HFF-Myc (cell line): ENCODE data around the gene CACNA1E.

ENCODE experiments used
- DNase-seq: peaks from one replicate; pipeline ENCODE4 v3.0.0-alpha.2; 2011; ENCODE audit warnings: low read depth; ENCODE audit errors: extremely low read depth
- H3K4me3 ChIP-seq: replicated peaks from 2 replicates; pipeline ENCODE4 v1.5.1; 2011; ENCODE audit warnings: low read depth, mild to moderate bottlenecking, control low read depth, low read length
- TF ChIP-seq, protein P1 (sequence below): IDR thresholded peaks from 2 replicates; pipeline ENCODE4 v1.5.1; 2012; ENCODE audit warnings: mild to moderate bottlenecking, low read depth, low read length, control low read depth; ENCODE audit errors: missing control alignments

The CACNA1E gene

GRCh38 chr1:181490740-181491712 is 7.7 kb downstream of the CACNA1E start:
- no peak overlapping the region for H3K4me3 ChIP-seq
- TF ChIP-seq, protein P1, sequence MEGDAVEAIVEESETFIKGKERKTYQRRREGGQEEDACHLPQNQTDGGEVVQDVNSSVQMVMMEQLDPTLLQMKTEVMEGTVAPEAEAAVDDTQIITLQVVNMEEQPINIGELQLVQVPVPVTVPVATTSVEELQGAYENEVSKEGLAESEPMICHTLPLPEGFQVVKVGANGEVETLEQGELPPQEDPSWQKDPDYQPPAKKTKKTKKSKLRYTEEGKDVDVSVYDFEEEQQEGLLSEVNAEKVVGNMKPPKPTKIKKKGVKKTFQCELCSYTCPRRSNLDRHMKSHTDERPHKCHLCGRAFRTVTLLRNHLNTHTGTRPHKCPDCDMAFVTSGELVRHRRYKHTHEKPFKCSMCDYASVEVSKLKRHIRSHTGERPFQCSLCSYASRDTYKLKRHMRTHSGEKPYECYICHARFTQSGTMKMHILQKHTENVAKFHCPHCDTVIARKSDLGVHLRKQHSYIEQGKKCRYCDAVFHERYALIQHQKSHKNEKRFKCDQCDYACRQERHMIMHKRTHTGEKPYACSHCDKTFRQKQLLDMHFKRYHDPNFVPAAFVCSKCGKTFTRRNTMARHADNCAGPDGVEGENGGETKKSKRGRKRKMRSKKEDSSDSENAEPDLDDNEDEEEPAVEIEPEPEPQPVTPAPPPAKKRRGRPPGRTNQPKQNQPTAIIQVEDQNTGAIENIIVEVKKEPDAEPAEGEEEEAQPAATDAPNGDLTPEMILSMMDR = no peak
- no peak for DNase-seq

- DNase-seq = no peak
- H3K4me3 ChIP-seq = no peak overlapping the region
- TF ChIP-seq, protein P1 = no peak
Measured at GRCh38 chr1:181493166-181493565, 9.8 kb downstream of the CACNA1E start.

DNA sequence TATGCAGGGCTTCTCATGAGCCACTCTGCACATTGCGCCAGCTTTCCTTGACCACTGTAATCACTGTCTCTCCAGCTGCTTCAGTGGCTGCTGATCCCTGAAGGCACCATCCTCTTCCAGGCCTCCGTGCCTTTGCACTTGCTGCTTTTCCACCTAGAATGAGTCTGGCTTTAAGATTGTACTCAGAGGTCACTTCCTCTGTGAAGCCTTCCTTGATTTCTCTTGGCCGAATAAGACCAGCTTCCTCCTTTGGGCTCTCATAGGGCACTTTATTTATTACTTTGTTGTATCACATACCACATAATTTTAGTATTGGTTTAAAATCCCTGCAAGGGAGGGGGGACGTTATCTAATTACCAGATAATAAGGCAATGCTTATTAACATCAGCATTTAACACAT is 10.6 kb downstream of the CACNA1E start:
- TF ChIP-seq, protein P1 = no peak
- no peak overlapping the region for H3K4me3 ChIP-seq
- DNase-seq = no peak

GRCh38 chr1:181496759-181497158 is 13.4 kb downstream of the CACNA1E start:
- TF ChIP-seq, protein P1 = no peak
- no peak for DNase-seq
- no peak overlapping the region for H3K4me3 ChIP-seq

DNA sequence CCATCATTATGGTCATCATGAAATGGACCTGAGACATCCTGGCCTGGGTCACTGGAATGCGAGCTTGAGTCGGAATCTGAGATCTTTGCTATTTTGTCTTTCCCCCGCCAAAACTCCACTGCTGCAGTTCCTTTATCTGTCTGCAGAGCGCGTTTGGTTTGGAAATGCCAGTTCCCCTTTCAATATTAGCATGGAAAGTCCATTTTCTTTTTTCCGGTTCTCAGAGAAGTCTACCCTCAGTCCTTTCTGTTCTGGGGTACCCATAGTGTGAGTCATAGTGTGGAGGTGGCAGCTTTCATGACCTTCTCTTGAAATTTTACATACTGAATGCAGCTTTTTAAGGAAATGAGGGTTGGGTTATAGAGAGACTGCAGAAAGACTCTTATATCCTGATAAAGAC is 14.6 kb downstream of the CACNA1E start:
- DNase-seq = no peak
- H3K4me3 ChIP-seq = no peak overlapping the region
- TF ChIP-seq, protein P1 = no peak

GRCh38 chr1:181499825-181500224 is 16.5 kb downstream of the CACNA1E start:
- DNase-seq = no peak
- TF ChIP-seq, protein P1 = no peak
- H3K4me3 ChIP-seq = no peak overlapping the region
